Omental fat pad (tissue), 4 donors: Measurements from ENCODE around the gene IL31RA. TPM values are rescaled to one million over a fixed set of nuclear protein-coding genes. Genes with fewer than 3 reads are reported as not detected.

Experiments used
- ATAC-seq: fragments of 150-250 bp; one replicate; pipeline ENCODE4 v1.9.1; 2016; ENCODE audit warnings: mild to moderate bottlenecking, moderate library complexity; ENCODE audit not compliant: low FRiP score
- DNase-seq: peaks from one replicate; pipeline ENCODE4 v3.0.0-alpha.2; 2019; ENCODE audit warnings: low spot score
- total RNA-seq, 4 donors: library from RNA; depleted of rRNA; stranded (reverse); fragments of >200 nt; gene quantifications; one replicate each; pipeline ENCODE4 v1.1.0, GENCODE V29; 2016
- TF ChIP-seq, protein P1 (sequence below), 3 donors: fragments of 450-650 bp; IDR thresholded peaks; one replicate each; pipeline ENCODE4 v1.5.1; 2016 to 2017; ENCODE audit warnings: antibody characterized with exemption in 3 of 3, mild to moderate bottlenecking in 3 of 3, moderate library complexity in 2 of 3

The IL31RA gene
- total RNA-seq, 4 donors from 2014 or later = not detected

DNA sequence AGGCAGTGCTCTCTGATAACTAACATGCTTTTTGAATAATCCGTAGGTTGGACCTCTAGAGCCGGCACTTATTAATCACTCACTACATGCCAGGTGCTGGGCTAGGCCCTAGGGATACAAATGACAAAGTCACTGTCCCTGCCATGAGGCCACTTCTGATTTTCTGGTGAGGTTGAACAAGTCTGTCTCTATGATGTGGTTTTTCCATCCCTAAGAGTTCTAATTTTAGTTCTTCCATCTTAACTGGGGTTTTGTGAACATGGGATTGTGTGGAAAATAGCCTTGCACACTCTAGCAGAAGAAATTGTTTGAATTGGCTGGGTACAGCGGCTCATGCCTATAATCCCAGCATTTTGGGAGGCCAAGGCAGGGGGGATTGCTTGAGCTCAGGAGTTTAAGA, 64.6 kb downstream of the IL31RA start:
- ATAC-seq (no peak), DNase-seq (no peak)
- TF ChIP-seq, protein P1, sequence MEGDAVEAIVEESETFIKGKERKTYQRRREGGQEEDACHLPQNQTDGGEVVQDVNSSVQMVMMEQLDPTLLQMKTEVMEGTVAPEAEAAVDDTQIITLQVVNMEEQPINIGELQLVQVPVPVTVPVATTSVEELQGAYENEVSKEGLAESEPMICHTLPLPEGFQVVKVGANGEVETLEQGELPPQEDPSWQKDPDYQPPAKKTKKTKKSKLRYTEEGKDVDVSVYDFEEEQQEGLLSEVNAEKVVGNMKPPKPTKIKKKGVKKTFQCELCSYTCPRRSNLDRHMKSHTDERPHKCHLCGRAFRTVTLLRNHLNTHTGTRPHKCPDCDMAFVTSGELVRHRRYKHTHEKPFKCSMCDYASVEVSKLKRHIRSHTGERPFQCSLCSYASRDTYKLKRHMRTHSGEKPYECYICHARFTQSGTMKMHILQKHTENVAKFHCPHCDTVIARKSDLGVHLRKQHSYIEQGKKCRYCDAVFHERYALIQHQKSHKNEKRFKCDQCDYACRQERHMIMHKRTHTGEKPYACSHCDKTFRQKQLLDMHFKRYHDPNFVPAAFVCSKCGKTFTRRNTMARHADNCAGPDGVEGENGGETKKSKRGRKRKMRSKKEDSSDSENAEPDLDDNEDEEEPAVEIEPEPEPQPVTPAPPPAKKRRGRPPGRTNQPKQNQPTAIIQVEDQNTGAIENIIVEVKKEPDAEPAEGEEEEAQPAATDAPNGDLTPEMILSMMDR (IDR thresholded peaks at IDR 0.05) = no peak

DNA sequence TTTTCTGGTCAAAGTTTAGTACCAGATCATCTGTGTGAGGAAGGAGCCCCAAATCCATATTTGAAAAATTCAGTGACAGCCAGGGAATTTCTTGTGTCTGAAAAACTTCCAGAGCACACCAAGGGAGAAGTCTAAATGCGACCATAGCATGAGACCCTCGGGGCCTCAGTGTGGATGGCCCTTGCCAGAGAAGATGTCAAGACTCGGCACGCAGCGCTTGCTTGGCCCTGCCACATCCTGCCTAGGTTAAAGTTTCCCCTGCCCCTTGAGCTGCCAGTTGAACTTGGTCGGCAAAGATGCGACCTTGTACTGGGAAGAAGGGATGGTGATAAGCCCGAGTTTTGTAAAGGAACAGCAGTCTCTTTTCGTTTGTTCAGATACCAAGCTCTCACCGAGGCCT, 65.8 kb downstream of the IL31RA start:
- TF ChIP-seq, protein P1 (IDR thresholded peaks at IDR 0.05) = no peak
- DNase-seq (no peak), ATAC-seq (no peak)

DNA sequence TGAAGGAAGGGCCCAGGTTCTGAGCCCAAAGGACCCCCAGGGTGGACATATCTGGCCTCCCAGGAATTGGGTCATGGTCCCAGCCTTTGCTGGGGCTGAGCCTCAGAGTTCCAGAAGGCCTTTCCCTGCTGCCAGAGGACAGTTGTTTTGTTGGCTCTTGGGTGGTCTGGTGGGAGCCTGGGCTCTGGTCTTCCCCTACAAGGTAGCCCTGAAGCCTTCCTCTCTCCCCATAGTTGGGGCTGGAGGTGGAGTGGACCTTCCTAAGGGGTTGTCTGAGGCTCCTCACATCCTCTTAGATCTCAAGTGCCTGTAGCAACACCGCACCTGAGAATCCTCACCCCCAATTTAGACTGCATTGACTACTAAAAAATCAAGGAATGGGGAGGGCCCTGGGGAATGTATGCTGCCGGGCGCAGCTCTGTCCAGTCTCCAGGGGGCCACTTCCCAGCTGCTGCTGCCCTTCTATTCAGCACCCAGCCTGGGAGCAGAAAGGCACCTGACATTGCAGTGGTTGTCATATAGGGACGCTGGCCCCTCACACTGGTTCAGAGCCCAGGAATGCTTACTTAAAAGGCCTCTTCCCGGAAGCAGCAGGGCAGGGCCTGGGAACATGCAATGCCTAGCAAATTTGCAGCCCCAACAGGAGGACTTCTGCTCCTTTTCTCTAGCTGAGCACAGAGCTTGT, 66.4 kb downstream of the IL31RA start:
- ATAC-seq (no peak), DNase-seq (no peak)
- TF ChIP-seq, protein P1 (IDR thresholded peaks at IDR 0.05) = no peak

DNA sequence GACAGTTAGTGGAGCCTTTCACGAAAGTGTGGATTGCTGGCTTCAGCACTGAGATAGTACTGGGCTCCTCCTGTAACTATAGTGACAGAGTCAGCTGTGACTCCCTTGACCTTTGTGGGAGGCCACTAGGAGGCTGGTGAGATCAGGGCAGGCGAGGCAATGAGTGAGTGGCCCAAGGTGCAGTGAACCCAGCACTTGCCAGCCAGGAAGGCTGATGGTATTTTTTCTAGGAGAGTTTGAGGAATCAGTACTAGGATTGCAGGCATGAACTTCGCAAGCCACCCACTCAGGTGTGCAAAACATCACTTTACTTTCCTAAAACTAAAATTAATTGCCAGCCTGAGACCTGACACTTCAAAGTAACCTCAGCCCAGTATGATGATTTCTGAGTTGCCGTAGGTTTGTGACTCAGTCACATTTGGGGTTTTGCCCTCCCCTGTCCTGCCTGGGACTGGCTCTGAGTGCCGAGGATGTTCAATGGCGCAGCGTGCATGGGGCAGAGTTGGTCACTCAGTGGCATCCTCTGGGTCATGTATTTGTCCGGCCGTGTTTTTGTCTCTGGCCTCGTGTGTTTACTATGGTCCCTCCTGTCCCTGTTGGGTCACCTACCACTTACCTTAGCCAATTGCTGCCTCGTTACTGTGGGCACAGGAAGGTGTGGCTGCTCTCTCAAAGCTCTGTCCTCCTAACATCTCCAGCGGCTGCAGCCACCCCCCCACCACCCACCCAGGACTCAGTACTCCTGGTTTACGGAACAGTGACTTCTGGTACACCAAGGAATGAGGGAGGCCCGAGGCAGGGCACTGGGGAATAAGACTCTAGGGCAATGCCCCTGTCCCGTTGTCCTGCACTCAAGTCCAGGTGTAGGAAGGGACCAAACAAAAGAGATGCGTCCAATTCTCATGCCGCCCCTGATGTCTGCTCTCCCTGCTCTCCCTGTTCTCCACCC, 67.2 kb downstream of the IL31RA start:
- TF ChIP-seq, protein P1 (IDR thresholded peaks at IDR 0.05) = no peak
- DNase-seq (no peak), ATAC-seq (no peak)

DNA sequence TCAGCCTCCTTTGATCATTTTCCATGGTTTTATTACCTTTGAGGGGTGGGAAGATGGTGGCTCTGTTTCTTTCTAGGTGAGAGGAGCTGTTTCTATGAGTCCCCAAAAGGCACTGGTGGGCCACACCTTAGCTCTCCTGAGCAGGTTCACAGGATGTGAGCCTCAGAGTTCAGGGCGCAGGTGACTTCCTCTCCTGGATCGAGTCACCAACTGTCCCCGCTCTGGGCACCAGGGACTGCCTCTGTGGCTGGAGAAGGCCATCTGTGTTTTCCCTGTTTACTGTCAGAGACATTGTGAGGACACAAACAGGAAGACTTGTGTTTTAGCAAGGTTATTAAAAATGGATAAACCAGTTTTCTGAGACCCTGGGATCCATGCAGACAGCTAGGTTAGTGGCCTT, 68.5 kb downstream of the IL31RA start:
- ATAC-seq = no peak
- DNase-seq = no peak
- TF ChIP-seq, protein P1 (IDR thresholded peaks at IDR 0.05) = no peak

DNA sequence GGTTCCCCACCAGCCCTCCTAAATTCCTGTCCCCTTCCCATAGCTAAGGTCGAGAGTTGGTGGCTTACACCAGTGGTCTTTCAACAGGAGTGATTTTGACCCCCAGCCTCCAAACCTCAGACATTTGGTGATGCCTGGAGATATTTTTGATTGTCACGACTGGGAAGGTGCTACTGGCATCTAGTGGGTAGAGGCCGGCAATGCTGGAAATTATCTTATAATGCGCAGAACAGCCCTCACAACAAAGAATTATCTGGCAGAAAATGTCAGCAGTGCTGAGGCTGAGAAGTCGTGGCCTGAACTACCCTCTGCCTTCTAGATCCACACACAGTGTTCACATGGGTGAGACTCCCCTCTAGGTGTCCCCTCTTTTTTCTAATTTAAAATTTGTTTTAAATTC, 69.6 kb downstream of the IL31RA start:
- TF ChIP-seq, protein P1 (IDR thresholded peaks at IDR 0.05) = no peak
- ATAC-seq (no peak), DNase-seq (no peak)
